ENCODE data around the gene CDK17.
"Not testable (repeated sequence)": the region's sequence is repeated elsewhere in the genome, so short reads cannot be mapped to it uniquely, and the experiment has no call there.

The CDK17 gene

DNA sequence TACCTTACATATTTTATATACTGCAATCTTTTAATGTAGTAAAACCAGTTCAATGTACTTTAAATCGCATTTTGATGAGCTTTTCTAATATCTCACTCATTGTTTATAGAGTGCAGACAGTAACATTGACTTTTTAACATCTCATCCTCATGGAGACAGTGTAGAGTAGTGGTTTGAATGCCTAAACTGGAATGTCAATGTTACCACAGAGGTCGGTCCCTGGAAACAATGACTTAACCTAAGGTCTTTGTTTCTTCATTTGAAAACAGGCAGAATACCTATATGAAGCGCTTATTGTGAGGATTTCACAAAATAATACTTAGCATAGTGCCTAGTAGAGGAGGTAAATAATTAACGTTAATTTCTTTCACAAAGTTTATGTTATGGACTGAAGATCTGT is 5.0 kb downstream of the CDK17 start:
- Histone ChIP-seq H3K4me1 (ENCODE audit: control insufficient read depth in 2 of 2, insufficient read depth in 2 of 2, low read length in 2 of 2) (peaks cover 3 to 8% of the 10 kb centered on the region in 2 donors), H3K9me3 (ENCODE audit: control insufficient read depth in 2 of 2, low read length in 2 of 2) (no peaks in the 10 kb centered on the region), H3K36me3 (ENCODE audit: control insufficient read depth in 2 of 2, insufficient read depth in 2 of 2, low read length in 2 of 2) (no peaks in the 10 kb centered on the region), H3K27me3 (ENCODE audit: control insufficient read depth in 2 of 2, insufficient read depth in 2 of 2, low read length in 2 of 2) (no peaks in the 10 kb centered on the region), H3K9ac (ENCODE audit: low read depth in 1 of 2, low read length in 2 of 2) (no peak overlapping the region), H3K4me3 (ENCODE audit: low read length in 2 of 2) (no peak overlapping the region), H3K27ac (ENCODE audit: low read depth in 2 of 2, low read length in 2 of 2) (no peak overlapping the region)

DNA sequence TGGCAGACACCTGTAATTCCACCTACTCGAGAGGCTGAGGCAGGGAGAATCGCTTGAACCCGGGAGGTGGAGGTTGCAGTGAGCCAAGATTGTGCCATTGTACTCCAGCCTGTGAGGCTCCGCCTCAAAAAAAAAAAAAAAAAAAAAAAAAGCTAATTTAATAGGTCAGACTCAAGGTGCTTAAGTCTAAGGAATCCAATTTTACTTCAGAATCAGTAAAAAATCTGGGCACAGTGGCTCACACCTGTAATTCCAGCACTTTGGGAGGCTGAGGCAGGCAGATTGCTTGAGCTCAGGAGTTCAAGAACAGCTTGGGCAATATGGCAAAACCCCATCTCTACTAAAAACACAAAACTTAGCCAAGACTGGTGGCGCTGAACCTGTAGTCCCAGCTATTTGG is 7.0 kb downstream of the CDK17 start:
- not testable (repeated sequence) for H3K9ac ChIP-seq (ENCODE audit: low read depth in 1 of 2, low read length in 2 of 2); H3K9me3 ChIP-seq (ENCODE audit: control insufficient read depth in 2 of 2, low read length in 2 of 2); H3K27ac ChIP-seq (ENCODE audit: low read depth in 2 of 2, low read length in 2 of 2); H3K4me1 ChIP-seq (ENCODE audit: control insufficient read depth in 2 of 2, insufficient read depth in 2 of 2, low read length in 2 of 2); H3K4me3 ChIP-seq (ENCODE audit: low read length in 2 of 2); H3K27me3 ChIP-seq (ENCODE audit: control insufficient read depth in 2 of 2, insufficient read depth in 2 of 2, low read length in 2 of 2); H3K36me3 ChIP-seq (ENCODE audit: control insufficient read depth in 2 of 2, insufficient read depth in 2 of 2, low read length in 2 of 2)

GRCh38 chr12:96392397-96392796 is 7.8 kb downstream of the CDK17 start:
- Histone ChIP-seq H3K9me3 (ENCODE audit: control insufficient read depth in 2 of 2, low read length in 2 of 2) (no peaks in the 10 kb centered on the region), H3K36me3 (ENCODE audit: control insufficient read depth in 2 of 2, insufficient read depth in 2 of 2, low read length in 2 of 2) (no peaks in the 10 kb centered on the region), H3K9ac (ENCODE audit: low read depth in 1 of 2, low read length in 2 of 2) (no peak overlapping the region), H3K4me3 (ENCODE audit: low read length in 2 of 2) (no peak overlapping the region), H3K27ac (ENCODE audit: low read depth in 2 of 2, low read length in 2 of 2) (no peak overlapping the region), H3K27me3 (ENCODE audit: control insufficient read depth in 2 of 2, insufficient read depth in 2 of 2, low read length in 2 of 2) (no peaks in the 10 kb centered on the region), H3K4me1 (ENCODE audit: control insufficient read depth in 2 of 2, insufficient read depth in 2 of 2, low read length in 2 of 2) (peaks cover 3 to 4% of the 10 kb centered on the region in 2 donors)

GRCh38 chr12:96387981-96388380 is 12.3 kb downstream of the CDK17 start:
- Histone ChIP-seq H3K4me1 (ENCODE audit: control insufficient read depth in 2 of 2, insufficient read depth in 2 of 2, low read length in 2 of 2) (peaks cover 0 to 3% of the 10 kb centered on the region in 2 donors), H3K4me3 (ENCODE audit: low read length in 2 of 2) (no peak overlapping the region), H3K36me3 (ENCODE audit: control insufficient read depth in 2 of 2, insufficient read depth in 2 of 2, low read length in 2 of 2) (no peaks in the 10 kb centered on the region), H3K27me3 (ENCODE audit: control insufficient read depth in 2 of 2, insufficient read depth in 2 of 2, low read length in 2 of 2) (no peaks in the 10 kb centered on the region), H3K9ac (ENCODE audit: low read depth in 1 of 2, low read length in 2 of 2) (no peak overlapping the region), H3K9me3 (ENCODE audit: control insufficient read depth in 2 of 2, low read length in 2 of 2) (no peaks in the 10 kb centered on the region), H3K27ac (ENCODE audit: low read depth in 2 of 2, low read length in 2 of 2) (no peak overlapping the region)

DNA sequence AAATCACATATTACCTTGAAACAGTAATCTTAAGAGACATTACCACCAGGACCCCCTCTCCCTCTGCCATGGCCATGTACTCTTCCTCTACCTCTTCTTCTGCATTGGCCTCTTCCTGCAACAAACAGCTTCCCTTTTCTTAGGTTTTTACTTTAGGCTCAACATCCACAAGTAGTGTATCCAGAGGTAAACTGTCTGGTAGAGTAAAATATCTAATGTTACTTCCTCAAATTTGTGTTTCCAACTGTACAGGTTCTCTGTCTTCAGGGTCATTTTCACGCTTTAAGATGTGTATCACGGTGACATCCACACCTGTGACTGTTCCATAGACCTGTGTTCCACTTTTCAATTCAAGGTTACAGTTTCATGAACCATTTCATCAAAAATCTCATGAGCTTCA is 13.4 kb downstream of the CDK17 start:
- Histone ChIP-seq H3K27ac (ENCODE audit: low read depth in 2 of 2, low read length in 2 of 2) (no peak overlapping the region), H3K9ac (ENCODE audit: low read depth in 1 of 2, low read length in 2 of 2) (no peak overlapping the region), H3K27me3 (ENCODE audit: control insufficient read depth in 2 of 2, insufficient read depth in 2 of 2, low read length in 2 of 2) (no peaks in the 10 kb centered on the region), H3K36me3 (ENCODE audit: control insufficient read depth in 2 of 2, insufficient read depth in 2 of 2, low read length in 2 of 2) (no peaks in the 10 kb centered on the region), H3K9me3 (ENCODE audit: control insufficient read depth in 2 of 2, low read length in 2 of 2) (no peaks in the 10 kb centered on the region), H3K4me1 (ENCODE audit: control insufficient read depth in 2 of 2, insufficient read depth in 2 of 2, low read length in 2 of 2) (peaks cover 0 to 3% of the 10 kb centered on the region in 2 donors), H3K4me3 (ENCODE audit: low read length in 2 of 2) (no peak overlapping the region)

DNA sequence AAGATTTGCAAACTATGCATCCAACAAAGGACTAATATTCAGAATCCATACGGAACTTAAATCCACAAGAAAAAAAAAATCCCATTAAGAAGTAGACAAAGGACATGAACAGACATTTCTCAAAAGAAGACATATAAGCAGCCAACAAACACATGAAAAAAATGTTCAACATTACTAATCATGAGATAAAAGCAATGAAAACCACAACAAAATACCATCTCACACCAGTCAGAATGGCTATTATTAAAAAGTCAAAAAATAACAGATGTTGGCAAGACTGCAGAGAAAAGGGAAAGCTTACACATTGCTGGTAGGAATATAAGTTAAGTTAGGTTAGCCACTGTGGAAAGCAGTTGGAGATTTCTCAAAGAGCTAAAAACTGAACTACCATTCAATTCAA is 16.2 kb downstream of the CDK17 start:
- H3K36me3 ChIP-seq (ENCODE audit: control insufficient read depth in 2 of 2, insufficient read depth in 2 of 2, low read length in 2 of 2): no peaks in the 10 kb centered on the region
- no peaks in the 10 kb centered on the region for H3K27me3 ChIP-seq (ENCODE audit: control insufficient read depth in 2 of 2, insufficient read depth in 2 of 2, low read length in 2 of 2)
- no peaks in the 10 kb centered on the region for H3K9me3 ChIP-seq (ENCODE audit: control insufficient read depth in 2 of 2, low read length in 2 of 2)
- H3K27ac ChIP-seq (ENCODE audit: low read depth in 2 of 2, low read length in 2 of 2): no peak overlapping the region
- H3K9ac ChIP-seq (ENCODE audit: low read depth in 1 of 2, low read length in 2 of 2): no peak overlapping the region
- H3K4me1 ChIP-seq (ENCODE audit: control insufficient read depth in 2 of 2, insufficient read depth in 2 of 2, low read length in 2 of 2): peaks cover 0 to 3% of the 10 kb centered on the region in 2 donors
- H3K4me3 ChIP-seq (ENCODE audit: low read length in 2 of 2): no peak overlapping the region

DNA sequence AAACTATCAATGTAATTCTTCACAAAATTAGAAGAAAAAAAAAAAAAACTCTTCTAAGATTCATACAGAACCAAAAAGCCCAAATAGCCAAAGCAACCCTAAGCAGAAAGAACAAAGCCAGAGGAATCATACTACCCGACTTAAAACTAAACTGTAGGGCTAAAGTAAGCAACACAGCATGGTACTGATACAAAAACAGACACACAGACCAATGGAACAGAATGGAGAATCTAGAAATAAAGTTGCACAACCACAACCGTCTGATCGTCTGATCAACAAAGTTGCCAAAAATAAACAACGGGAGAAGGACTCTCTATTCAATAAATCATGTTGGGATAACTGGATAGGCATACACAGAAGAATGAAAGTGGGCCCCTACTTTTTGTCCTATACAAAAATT is 16.9 kb downstream of the CDK17 start:
- no peak overlapping the region for H3K27ac ChIP-seq (ENCODE audit: low read depth in 2 of 2, low read length in 2 of 2)
- H3K27me3 ChIP-seq (ENCODE audit: control insufficient read depth in 2 of 2, insufficient read depth in 2 of 2, low read length in 2 of 2): no peaks in the 10 kb centered on the region
- no peak overlapping the region for H3K9ac ChIP-seq (ENCODE audit: low read depth in 1 of 2, low read length in 2 of 2)
- H3K36me3 ChIP-seq (ENCODE audit: control insufficient read depth in 2 of 2, insufficient read depth in 2 of 2, low read length in 2 of 2): no peaks in the 10 kb centered on the region
- H3K4me1 ChIP-seq (ENCODE audit: control insufficient read depth in 2 of 2, insufficient read depth in 2 of 2, low read length in 2 of 2): peaks cover 0 to 3% of the 10 kb centered on the region in 2 donors
- H3K9me3 ChIP-seq (ENCODE audit: control insufficient read depth in 2 of 2, low read length in 2 of 2): no peaks in the 10 kb centered on the region
- no peak overlapping the region for H3K4me3 ChIP-seq (ENCODE audit: low read length in 2 of 2)

DNA sequence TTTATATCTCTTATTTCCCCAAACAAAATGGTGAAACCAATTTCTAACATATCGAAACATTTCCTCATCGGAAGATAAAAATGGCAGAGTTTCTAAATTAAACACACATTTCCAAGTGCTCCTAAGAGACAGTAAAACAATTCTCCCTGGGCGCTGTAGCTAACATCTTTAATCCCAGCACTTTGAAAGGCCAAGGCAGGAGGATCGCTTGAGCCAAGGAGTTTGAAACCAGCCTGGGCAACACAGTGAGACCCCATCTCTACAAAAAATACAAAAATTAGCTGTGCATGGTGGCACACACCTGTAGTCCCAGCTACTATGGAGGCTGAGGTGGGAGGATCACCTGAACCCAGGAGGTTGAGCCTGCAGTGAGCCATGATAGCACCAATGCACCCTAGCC is 20.5 kb downstream of the CDK17 start:
- not testable (repeated sequence) for H3K36me3 ChIP-seq (ENCODE audit: control insufficient read depth in 2 of 2, insufficient read depth in 2 of 2, low read length in 2 of 2); H3K9me3 ChIP-seq (ENCODE audit: control insufficient read depth in 2 of 2, low read length in 2 of 2); H3K9ac ChIP-seq (ENCODE audit: low read depth in 1 of 2, low read length in 2 of 2); H3K4me3 ChIP-seq (ENCODE audit: low read length in 2 of 2); H3K27me3 ChIP-seq (ENCODE audit: control insufficient read depth in 2 of 2, insufficient read depth in 2 of 2, low read length in 2 of 2); H3K27ac ChIP-seq (ENCODE audit: low read depth in 2 of 2, low read length in 2 of 2)
- H3K4me1 ChIP-seq (ENCODE audit: control insufficient read depth in 2 of 2, insufficient read depth in 2 of 2, low read length in 2 of 2): peaks cover 10 to 13% of the 10 kb centered on the region in 2 donors

GRCh38 chr12:96378319-96378718 is 21.9 kb downstream of the CDK17 start:
- no peak overlapping the region for H3K4me3 ChIP-seq (ENCODE audit: low read length in 2 of 2)
- no peaks in the 10 kb centered on the region for H3K36me3 ChIP-seq (ENCODE audit: control insufficient read depth in 2 of 2, insufficient read depth in 2 of 2, low read length in 2 of 2)
- H3K4me1 ChIP-seq (ENCODE audit: control insufficient read depth in 2 of 2, insufficient read depth in 2 of 2, low read length in 2 of 2): peaks cover 13 to 15% of the 10 kb centered on the region in 2 donors
- no peak overlapping the region for H3K27ac ChIP-seq (ENCODE audit: low read depth in 2 of 2, low read length in 2 of 2)
- no peak overlapping the region for H3K9ac ChIP-seq (ENCODE audit: low read depth in 1 of 2, low read length in 2 of 2)
- no peaks in the 10 kb centered on the region for H3K27me3 ChIP-seq (ENCODE audit: control insufficient read depth in 2 of 2, insufficient read depth in 2 of 2, low read length in 2 of 2)
- no peaks in the 10 kb centered on the region for H3K9me3 ChIP-seq (ENCODE audit: control insufficient read depth in 2 of 2, low read length in 2 of 2)

DNA sequence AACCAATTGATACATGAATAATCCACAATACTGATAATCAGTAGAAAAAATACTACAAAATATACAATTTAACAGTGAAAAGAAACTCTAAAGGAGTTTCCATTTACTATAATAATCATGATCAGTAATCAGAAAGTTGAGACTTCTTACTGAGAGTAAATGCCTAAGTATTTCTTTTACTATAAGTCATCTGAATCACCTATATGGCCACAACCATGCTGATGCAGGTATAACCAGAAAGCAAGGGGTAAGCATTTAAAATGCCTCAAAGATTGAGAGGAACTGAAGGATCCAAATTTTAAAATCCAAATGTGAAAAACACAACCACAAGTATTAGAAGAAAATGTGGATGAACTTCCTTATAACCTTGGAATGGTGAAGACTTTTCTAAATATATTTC is 23.4 kb downstream of the CDK17 start:
- H3K4me1 ChIP-seq (ENCODE audit: control insufficient read depth in 2 of 2, insufficient read depth in 2 of 2, low read length in 2 of 2): peaks cover 13 to 15% of the 10 kb centered on the region in 2 donors

More for the DNA sequence above, 23.4 kb downstream of the CDK17 start:
- H3K9ac ChIP-seq (ENCODE audit: low read depth in 1 of 2, low read length in 2 of 2): no peak overlapping the region
- no peaks in the 10 kb centered on the region for H3K9me3 ChIP-seq (ENCODE audit: control insufficient read depth in 2 of 2, low read length in 2 of 2)
- no peaks in the 10 kb centered on the region for H3K27me3 ChIP-seq (ENCODE audit: control insufficient read depth in 2 of 2, insufficient read depth in 2 of 2, low read length in 2 of 2)
- no peak overlapping the region for H3K4me3 ChIP-seq (ENCODE audit: low read length in 2 of 2)
- no peak overlapping the region for H3K27ac ChIP-seq (ENCODE audit: low read depth in 2 of 2, low read length in 2 of 2)
- no peaks in the 10 kb centered on the region for H3K36me3 ChIP-seq (ENCODE audit: control insufficient read depth in 2 of 2, insufficient read depth in 2 of 2, low read length in 2 of 2)
